Fibroblast of lung (primary cell): ENCODE data around the gene ABCC11.

ENCODE experiments used
- CTCF ChIP-seq, 2 donors: IDR thresholded peaks in 1 of 2; conservative IDR thresholded peaks in 1 of 2; 1 replicate in 1 of 2; 2 replicates in 1 of 2; pipeline ENCODE4 v1.5.1; 2011 to 2012; ENCODE audit warnings: low read length in 2 of 2, control low read depth in 1 of 2, inconsistent platforms in 1 of 2, low read depth in 1 of 2, mild to moderate bottlenecking in 1 of 2
- EZH2 ChIP-seq: IDR thresholded peaks from 2 replicates; pipeline ENCODE4 v1.5.1; 2012; ENCODE audit warnings: low read length, control low read depth, mild to moderate bottlenecking; ENCODE audit errors: missing control alignments

GRCh38 chr16:48165961-48166578 lies 81.3 kb downstream of the ABCC11 start:
- TF ChIP-seq CTCF (conservative IDR thresholded peaks at IDR 0.05 in 1 of 2, IDR thresholded peaks at IDR 0.05 in 1 of 2; ENCODE audit: low read depth in 1 of 2, low read length in 2 of 2) (no peak), EZH2 (no peak)
